HepG2 (cell line): ENCODE data around the gene SH3BP5.

Experiments
- ATF6 ChIP-seq: sonication (generic); formaldehyde crosslinking; conservative IDR thresholded peaks from 2 replicates; pipeline ENCODE4 v1.4.0; 2020; ENCODE audit warnings: missing genetic modification reagents
- CTCF ChIP-seq: sonication (generic); formaldehyde crosslinking; IDR thresholded peaks from 2 replicates; pipeline ENCODE4 v1.5.0; 2020; ENCODE audit warnings: mild to moderate bottlenecking, missing genetic modification reagents, moderate library complexity
- EEA1 ChIP-seq: sonication (generic); formaldehyde crosslinking; IDR thresholded peaks from 2 replicates; pipeline ENCODE4 v1.5.1; 2020; ENCODE audit warnings: mild to moderate bottlenecking, missing genetic modification reagents, borderline replicate concordance
- EZH2 ChIP-seq: conservative IDR thresholded peaks from 2 replicates; pipeline ENCODE4 v1.6.1; 2012; ENCODE audit warnings: mild to moderate bottlenecking, low read depth, low read length, moderate library complexity
- JDP2 ChIP-seq: sonication (generic); formaldehyde crosslinking; IDR thresholded peaks from 2 replicates; pipeline ENCODE4 v1.8.1; 2022; ENCODE audit warnings: missing genetic modification reagents, borderline replicate concordance
- MYC ChIP-seq: sonication (generic); formaldehyde crosslinking; IDR thresholded peaks from 2 replicates; pipeline ENCODE4 v1.9.0; 2021; ENCODE audit warnings: missing genetic modification reagents, borderline replicate concordance
- NR2F6 ChIP-seq, 2 experiments: IDR thresholded peaks; 2 replicates each; pipeline ENCODE4 v1.6.1; 2016; ENCODE audit warnings: antibody characterized with exemption in 1 of 2, mild to moderate bottlenecking in 1 of 2
- STAG1 ChIP-seq: sonication (generic); formaldehyde crosslinking; IDR thresholded peaks from 2 replicates; pipeline ENCODE4 v1.4.0; 2020; ENCODE audit warnings: missing genetic modification reagents
- ZNF17 ChIP-seq: sonication (generic); formaldehyde crosslinking; IDR thresholded peaks from 2 replicates; pipeline ENCODE4 v1.5.0; 2020; ENCODE audit warnings: mild to moderate bottlenecking, missing genetic modification reagents

- no peak for TF ChIP-seq JDP2 (CRISPR knock-in tag)
- no peak for TF ChIP-seq NR2F6 (IDR thresholded peaks at IDR 0.05)
- TF ChIP-seq NR2F6 (CRISPR knock-in tag; IDR thresholded peaks at IDR 0.05), result no peak
- no peak for TF ChIP-seq ZNF17 (CRISPR knock-in tag)
- TF ChIP-seq ATF6, result no peak
- TF ChIP-seq MYC (CRISPR knock-in tag), result no peak
- TF ChIP-seq CTCF (CRISPR knock-in tag), result no peak
- no peak for TF ChIP-seq EEA1 (CRISPR knock-in tag)
- TF ChIP-seq EZH2, result no peak
- TF ChIP-seq STAG1 (CRISPR knock-in tag), result no peak
These were observed 117.6 kb downstream of the SH3BP5 start for GRCh38 chr3:15214758-15215157.
